ENCODE measurements around the gene STRN3. TPM values are rescaled to one million over a fixed set of nuclear protein-coding genes. Genes with fewer than 3 reads are reported as not detected.

STRN3 gene
- total and polyA plus RNA-seq, 7 donors, result 28.2 to 154 (median 80.2) TPM

DNA sequence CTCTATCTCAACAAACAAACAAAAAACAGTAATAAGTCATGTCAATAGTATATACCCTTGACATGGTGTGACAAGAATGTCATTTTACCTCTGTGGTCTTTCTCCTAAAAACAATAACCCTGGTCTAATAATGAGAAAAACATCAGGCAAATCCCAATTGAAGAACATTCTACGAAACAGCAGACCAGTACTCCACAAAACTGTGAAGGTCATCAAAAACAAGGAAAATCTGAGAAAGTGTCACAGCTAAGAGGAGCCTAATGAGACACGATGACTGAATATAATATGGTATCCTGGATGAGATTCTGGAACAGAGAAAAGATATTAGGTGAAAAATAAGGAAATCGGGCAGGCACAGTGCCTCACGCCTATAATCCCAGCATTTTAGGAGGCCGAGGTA is 157.4 kb downstream of the STRN3 start:
- H3K27me3 ChIP-seq (ENCODE audit: insufficient read depth in 3 of 3, low read length in 2 of 3), result peaks cover 0 to 25% (median 3%) of the 10 kb centered on the region in 3 donors
- no peaks in the 10 kb centered on the region for H3K36me3 ChIP-seq (ENCODE audit: insufficient read depth in 1 of 2, low read depth in 1 of 2)
- ATAC-seq (no peak), DNase-seq (no peak)
- intact Hi-C loops (cut with DNase I), result no loop called here
- no peaks in the 10 kb centered on the region for H3K4me1 ChIP-seq
- TF ChIP-seq, protein P1, sequence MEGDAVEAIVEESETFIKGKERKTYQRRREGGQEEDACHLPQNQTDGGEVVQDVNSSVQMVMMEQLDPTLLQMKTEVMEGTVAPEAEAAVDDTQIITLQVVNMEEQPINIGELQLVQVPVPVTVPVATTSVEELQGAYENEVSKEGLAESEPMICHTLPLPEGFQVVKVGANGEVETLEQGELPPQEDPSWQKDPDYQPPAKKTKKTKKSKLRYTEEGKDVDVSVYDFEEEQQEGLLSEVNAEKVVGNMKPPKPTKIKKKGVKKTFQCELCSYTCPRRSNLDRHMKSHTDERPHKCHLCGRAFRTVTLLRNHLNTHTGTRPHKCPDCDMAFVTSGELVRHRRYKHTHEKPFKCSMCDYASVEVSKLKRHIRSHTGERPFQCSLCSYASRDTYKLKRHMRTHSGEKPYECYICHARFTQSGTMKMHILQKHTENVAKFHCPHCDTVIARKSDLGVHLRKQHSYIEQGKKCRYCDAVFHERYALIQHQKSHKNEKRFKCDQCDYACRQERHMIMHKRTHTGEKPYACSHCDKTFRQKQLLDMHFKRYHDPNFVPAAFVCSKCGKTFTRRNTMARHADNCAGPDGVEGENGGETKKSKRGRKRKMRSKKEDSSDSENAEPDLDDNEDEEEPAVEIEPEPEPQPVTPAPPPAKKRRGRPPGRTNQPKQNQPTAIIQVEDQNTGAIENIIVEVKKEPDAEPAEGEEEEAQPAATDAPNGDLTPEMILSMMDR (IDR thresholded peaks at IDR 0.05), result no peak
- no peaks in the 10 kb centered on the region for H3K9me3 ChIP-seq
- no peak overlapping the region for H3K27ac ChIP-seq
- H3K4me3 ChIP-seq, result no peak overlapping the region
- 97 to 98% (median 97%) methylated on average over 5 of the region's 5 CpGs for WGBS, 3 donors

- ATAC-seq, result no peak
Observed at GRCh38 chr14:30864934-30865333, 161.2 kb downstream of the STRN3 start.

GRCh38 chr14:30861200-30861599 is 165.0 kb downstream of the STRN3 start:
- no peak for ATAC-seq
- no peak for DNase-seq
- WGBS, 3 donors, result 78 to 88% (median 84%) methylated on average over 1 of the region's 1 CpG
- H3K9me3 ChIP-seq, result no peaks in the 10 kb centered on the region
- H3K36me3 ChIP-seq (ENCODE audit: insufficient read depth in 1 of 2, low read depth in 1 of 2), result no peaks in the 10 kb centered on the region
- intact Hi-C loops (cut with DNase I), result no loop called here
- H3K4me3 ChIP-seq, result no peak overlapping the region
- H3K27me3 ChIP-seq (ENCODE audit: insufficient read depth in 3 of 3, low read length in 2 of 3), result peaks cover 0 to 7% (median 6%) of the 10 kb centered on the region in 3 donors
- H3K27ac ChIP-seq, result no peak overlapping the region
- TF ChIP-seq, protein P1 (IDR thresholded peaks at IDR 0.05), result no peak
- H3K4me1 ChIP-seq, result no peaks in the 10 kb centered on the region

More at GRCh38 chr14:30864934-30865333, 161.2 kb downstream of the STRN3 start:
- Histone ChIP-seq H3K27ac (no peak overlapping the region), H3K9me3 (no peaks in the 10 kb centered on the region), H3K4me3 (no peak overlapping the region), H3K4me1 (no peaks in the 10 kb centered on the region), H3K36me3 (ENCODE audit: insufficient read depth in 1 of 2, low read depth in 1 of 2) (no peaks in the 10 kb centered on the region), H3K27me3 (ENCODE audit: insufficient read depth in 3 of 3, low read length in 2 of 3) (peaks cover 0 to 7% (median 6%) of the 10 kb centered on the region in 3 donors)
- TF ChIP-seq, protein P1 (IDR thresholded peaks at IDR 0.05), result no peak
- 78 to 90% (median 88%) methylated on average over 5 of the region's 5 CpGs for WGBS, 3 donors
- intact Hi-C loops (cut with DNase I), result no loop called here
- DNase-seq, result no peak

DNA sequence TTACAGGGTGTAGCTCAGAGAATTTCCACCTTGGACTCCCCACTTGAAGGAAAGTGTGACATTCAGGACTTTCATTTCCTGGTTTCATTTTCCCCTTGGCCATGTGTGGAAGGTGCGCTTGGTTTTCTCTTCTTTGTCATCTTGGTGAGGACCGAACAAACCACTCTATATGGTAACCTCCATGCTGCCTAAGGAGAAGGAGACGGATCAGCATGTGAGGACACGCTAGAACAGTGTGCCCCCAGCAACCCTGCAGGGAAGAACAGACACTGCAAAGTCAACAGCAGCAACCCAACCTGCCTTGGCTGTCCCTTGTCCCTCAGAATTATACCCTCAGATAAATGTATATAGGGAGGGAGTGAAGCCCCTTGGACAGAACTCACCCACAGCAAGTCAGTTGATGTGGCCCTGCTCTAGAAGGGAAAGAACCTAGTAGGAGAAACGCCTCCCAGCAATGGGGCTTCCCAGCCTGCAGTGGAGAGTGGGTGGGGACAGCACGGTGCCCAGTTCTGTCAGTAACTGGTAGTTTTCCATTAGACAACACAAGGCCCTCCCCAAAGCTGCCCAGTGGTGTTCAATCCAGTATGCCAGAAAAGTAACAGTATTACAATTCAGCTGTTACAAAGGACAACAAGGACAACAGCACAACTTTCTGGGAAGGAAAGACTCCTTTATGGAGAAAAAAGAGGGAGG is 170.7 kb downstream of the STRN3 start:
- Histone ChIP-seq H3K27me3 (ENCODE audit: insufficient read depth in 3 of 3, low read length in 2 of 3) (peaks cover 0 to 6% (median 3%) of the 10 kb centered on the region in 3 donors), H3K36me3 (ENCODE audit: insufficient read depth in 1 of 2, low read depth in 1 of 2) (no peaks in the 10 kb centered on the region), H3K4me3 (no peak overlapping the region), H3K9me3 (no peaks in the 10 kb centered on the region), H3K27ac (no peak overlapping the region), H3K4me1 (no peaks in the 10 kb centered on the region)
- TF ChIP-seq, protein P1 (IDR thresholded peaks at IDR 0.05), result no peak
- DNase-seq (no peak), ATAC-seq (no peak)
- intact Hi-C loops (cut with DNase I), result no loop called here
- 78 to 91% (median 90%) methylated on average over 6 of the region's 6 CpGs for WGBS, 3 donors

- Histone ChIP-seq H3K9me3 (no peaks in the 10 kb centered on the region), H3K36me3 (ENCODE audit: insufficient read depth in 1 of 2, low read depth in 1 of 2) (no peaks in the 10 kb centered on the region), H3K27ac (no peak overlapping the region), H3K4me1 (no peaks in the 10 kb centered on the region), H3K27me3 (ENCODE audit: insufficient read depth in 3 of 3, low read length in 2 of 3) (peaks cover 0 to 8% (median 3%) of the 10 kb centered on the region in 3 donors), H3K4me3 (no peak overlapping the region)
- DNase-seq (no peak), ATAC-seq (no peak)
- intact Hi-C loops (cut with DNase I), result no loop called here
- TF ChIP-seq, protein P1 (IDR thresholded peaks at IDR 0.05), result no peak
Observed at GRCh38 chr14:30854492-30854891, 171.7 kb downstream of the STRN3 start.
